GM13976 (cell line): ENCODE data around the gene SUCLG1.
A peak's percentile ranks its signal among the peaks of the same experiment; 100 is the strongest.

Experiments used
- DNase-seq: peaks from one replicate; pipeline ENCODE4 v3.0.0; 2012; ENCODE audit warnings: low spot score
- in situ Hi-C: fragments of 300-500 bp; cut with MboI; formaldehyde crosslinking; loops from one replicate; pipeline ENCODE4 v1.12.0; 2022; ENCODE audit warnings: low sequenced_read_pairs, mixed read lengths, inconsistent platforms; ENCODE audit not compliant: unreplicated experiment
- TF ChIP-seq, protein P1 (sequence below): IDR thresholded peaks from 2 replicates; pipeline ENCODE4 v1.5.1; 2012; ENCODE audit warnings: borderline replicate concordance, mild to moderate bottlenecking; ENCODE audit not compliant: insufficient read depth; ENCODE audit errors: extremely low read depth, missing control alignments, control extremely low read depth

Gene SUCLG1

GRCh38 chr2:84427235-84428138, 31.6 kb downstream of the SUCLG1 start:
- TF ChIP-seq, protein P1, sequence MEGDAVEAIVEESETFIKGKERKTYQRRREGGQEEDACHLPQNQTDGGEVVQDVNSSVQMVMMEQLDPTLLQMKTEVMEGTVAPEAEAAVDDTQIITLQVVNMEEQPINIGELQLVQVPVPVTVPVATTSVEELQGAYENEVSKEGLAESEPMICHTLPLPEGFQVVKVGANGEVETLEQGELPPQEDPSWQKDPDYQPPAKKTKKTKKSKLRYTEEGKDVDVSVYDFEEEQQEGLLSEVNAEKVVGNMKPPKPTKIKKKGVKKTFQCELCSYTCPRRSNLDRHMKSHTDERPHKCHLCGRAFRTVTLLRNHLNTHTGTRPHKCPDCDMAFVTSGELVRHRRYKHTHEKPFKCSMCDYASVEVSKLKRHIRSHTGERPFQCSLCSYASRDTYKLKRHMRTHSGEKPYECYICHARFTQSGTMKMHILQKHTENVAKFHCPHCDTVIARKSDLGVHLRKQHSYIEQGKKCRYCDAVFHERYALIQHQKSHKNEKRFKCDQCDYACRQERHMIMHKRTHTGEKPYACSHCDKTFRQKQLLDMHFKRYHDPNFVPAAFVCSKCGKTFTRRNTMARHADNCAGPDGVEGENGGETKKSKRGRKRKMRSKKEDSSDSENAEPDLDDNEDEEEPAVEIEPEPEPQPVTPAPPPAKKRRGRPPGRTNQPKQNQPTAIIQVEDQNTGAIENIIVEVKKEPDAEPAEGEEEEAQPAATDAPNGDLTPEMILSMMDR = no peak
- in situ Hi-C loops = no loop called here
- DNase-seq = no peak

- DNase-seq = no peak
- TF ChIP-seq, protein P1 = no peak
- in situ Hi-C loops = no loop called here
Measured at GRCh38 chr2:84425310-84425709, 33.8 kb downstream of the SUCLG1 start.

DNA sequence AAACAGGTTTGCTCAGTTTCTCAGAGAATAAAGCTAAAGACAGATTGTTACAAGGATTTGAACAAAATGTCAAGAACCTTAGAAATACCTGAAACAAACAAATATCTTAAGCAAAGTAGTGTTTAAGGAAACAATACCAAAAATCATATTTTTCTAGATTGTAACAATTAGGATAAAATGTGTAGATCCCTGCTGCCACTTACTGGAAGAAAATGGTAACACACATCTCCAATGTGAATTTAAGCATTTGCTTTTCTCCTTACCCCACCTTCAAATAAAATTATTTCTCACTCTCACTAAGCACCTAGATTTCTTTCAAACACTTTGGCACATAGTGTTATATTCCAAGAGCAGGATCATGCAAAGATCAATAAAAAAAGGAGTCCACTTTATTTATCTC, 34.9 kb downstream of the SUCLG1 start:
- peak; percentile 26 for DNase-seq
- TF ChIP-seq, protein P1 = no peak
- in situ Hi-C loops = no loop called here

DNA sequence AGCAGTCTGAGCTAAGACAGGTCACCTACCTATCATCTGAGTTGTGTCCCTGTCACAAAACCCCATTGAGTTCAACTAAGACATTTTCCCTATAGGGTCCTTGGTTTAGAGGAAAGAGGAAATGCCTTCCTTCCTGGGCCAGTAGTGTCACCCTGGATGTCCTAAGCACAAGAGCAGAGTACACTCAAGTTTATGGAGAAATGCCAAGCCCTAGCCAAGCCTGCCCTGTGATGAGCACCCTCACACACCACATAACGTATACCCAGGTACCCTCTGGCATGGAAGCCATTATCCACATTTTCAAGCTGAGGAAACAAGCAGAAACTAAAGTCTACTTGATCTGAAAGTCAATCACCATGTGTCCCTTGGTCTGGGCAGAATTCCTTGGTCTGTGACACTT, 37.3 kb downstream of the SUCLG1 start:
- in situ Hi-C loops = no loop called here
- TF ChIP-seq, protein P1 = no peak
- no peak for DNase-seq

- in situ Hi-C loops = no loop called here
- DNase-seq = no peak
- TF ChIP-seq, protein P1 = no peak
Measured at GRCh38 chr2:84421197-84421596, 37.9 kb downstream of the SUCLG1 start.

DNA sequence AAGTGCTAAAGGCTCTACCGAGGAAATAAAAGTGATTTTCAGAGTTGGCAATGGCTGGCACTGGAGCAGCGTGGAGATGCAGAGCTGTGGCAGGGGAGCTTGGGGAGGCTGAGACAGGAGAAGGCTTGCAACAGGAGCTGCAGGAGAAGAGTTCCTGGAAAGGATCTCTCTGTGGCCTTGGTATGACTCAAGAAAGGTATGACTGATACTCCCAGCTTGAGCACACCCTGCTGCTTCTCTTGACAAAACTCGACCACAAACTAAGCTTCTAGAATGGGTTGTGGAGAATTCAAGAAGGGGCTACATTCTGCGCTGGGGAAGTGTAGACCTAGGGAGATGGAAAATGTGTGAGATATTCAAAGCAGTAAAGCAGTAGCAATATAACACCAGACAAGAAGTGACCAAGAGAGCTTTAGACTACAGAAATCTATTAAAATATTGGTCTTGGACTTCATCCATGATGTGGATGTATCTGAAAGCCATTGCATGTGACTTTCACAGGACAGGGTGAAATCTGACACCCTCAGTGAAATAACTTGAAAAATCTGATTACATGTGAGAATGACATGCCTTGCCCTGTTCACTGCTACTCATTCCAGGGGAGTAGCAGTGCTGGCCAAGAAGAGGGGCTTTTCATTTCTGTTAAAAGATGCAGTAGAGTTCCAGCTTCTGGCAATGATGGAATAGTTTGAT, 41.5 kb downstream of the SUCLG1 start:
- TF ChIP-seq, protein P1 = no peak
- in situ Hi-C loops = no loop called here
- DNase-seq = no peak
